ENCODE results near the gene SLC29A3.

SLC29A3 gene

DNA sequence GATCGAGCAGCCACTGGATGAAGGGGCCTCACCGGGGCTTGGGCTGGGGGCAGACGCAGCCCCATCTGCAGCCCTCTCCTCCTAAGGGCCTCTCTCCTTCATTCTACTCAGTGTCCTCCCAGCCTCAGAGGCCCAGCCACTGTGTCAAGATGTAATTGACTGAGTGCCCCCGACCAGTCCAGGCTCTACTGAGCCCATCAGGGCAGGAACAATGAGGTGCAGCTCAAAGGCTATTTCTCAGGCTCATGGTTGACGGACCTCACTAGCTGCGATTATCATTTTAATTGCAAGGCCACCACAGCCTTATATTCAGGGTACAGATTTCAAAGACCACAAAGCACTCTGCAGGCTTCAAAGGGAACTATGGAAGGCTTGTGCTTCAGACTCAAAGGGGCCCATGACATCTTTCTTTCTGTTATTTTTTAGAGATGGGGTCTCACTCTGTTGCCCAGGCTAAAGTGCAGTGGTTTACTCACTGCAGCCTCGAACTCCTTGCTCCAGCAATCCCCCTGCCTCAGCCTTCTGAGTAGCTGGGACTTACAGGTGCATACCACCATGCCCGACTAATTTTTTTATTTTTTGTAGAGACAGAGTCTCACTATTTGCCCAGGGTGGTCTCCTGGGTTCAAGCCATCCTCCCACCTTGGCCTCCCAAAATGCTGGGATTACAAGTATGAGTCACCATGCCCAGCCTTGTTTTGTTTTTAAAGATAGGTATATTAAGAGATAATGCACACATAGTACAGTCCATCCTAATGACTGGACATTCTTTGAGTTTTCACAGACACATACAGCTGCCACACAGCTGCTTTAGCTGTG, 23.7 kb downstream of the SLC29A3 start:
- TF ChIP-seq, protein P1, sequence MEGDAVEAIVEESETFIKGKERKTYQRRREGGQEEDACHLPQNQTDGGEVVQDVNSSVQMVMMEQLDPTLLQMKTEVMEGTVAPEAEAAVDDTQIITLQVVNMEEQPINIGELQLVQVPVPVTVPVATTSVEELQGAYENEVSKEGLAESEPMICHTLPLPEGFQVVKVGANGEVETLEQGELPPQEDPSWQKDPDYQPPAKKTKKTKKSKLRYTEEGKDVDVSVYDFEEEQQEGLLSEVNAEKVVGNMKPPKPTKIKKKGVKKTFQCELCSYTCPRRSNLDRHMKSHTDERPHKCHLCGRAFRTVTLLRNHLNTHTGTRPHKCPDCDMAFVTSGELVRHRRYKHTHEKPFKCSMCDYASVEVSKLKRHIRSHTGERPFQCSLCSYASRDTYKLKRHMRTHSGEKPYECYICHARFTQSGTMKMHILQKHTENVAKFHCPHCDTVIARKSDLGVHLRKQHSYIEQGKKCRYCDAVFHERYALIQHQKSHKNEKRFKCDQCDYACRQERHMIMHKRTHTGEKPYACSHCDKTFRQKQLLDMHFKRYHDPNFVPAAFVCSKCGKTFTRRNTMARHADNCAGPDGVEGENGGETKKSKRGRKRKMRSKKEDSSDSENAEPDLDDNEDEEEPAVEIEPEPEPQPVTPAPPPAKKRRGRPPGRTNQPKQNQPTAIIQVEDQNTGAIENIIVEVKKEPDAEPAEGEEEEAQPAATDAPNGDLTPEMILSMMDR (IDR thresholded peaks at IDR 0.05; ENCODE audit: borderline replicate concordance, insufficient read depth, low read depth, low read length): no peak
- H3K4me3 ChIP-seq (ENCODE audit: low read depth, low read length): no peak overlapping the region

DNA sequence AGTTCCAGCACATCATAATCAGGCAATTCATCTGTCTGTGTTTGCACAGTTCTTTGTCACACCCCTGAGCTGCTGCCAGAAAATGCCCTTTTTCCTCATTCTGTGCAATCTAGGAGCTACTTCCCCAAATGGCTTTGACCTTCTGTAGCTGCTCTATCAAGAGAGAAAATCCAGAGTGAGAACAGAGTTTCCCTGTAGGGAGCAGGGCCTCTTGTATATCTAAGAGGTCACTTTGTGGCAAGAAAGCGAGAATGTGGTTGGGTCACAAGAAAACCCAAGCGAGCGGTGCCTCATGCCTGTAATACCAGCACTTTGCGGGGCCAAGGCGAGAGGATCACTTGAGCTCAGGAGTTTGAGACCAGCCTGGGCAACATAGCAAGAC, 24.3 kb downstream of the SLC29A3 start:
- H3K4me3 ChIP-seq (ENCODE audit: low read depth, low read length): no peak overlapping the region
- TF ChIP-seq, protein P1 (IDR thresholded peaks at IDR 0.05; ENCODE audit: borderline replicate concordance, insufficient read depth, low read depth, low read length): no peak

DNA sequence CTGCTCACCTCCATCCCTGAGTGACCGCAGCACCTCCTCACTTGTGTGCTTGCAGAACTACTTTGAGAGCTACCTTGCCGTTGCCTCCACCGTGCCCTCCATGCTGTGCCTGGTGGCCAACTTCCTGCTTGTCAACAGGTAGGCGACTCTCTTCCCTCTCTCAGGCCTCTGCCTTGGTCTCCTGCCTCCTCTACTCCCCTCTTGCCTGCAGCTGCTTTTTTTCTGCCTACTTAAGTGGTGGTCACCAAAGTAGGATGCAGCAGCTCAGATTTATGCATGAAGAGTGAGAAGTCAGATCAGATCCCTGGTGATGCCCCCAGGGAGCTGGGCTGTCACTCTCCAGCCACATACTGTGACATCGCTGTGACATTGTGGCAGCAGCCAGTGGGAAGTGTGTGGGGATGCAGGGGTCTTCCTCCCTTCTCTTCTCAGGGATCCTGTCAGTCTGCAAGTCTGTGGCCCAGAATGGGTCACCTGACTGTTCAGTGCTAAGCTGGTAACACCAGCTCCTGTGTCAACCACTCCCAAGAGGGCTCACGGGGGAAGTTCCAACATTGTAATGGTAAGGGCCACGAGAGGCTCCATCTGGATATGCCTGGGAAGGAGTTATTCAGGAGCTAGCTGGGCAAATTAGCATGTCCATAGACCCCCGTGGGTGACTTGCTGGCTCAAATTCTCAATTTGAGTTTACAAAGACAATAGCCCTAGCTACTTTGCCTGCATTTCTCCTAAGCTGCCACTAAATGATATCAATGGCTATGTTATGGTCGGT, 25.3 kb downstream of the SLC29A3 start:
- TF ChIP-seq, protein P1 (IDR thresholded peaks at IDR 0.05; ENCODE audit: borderline replicate concordance, insufficient read depth, low read depth, low read length): no peak
- no peak overlapping the region for H3K4me3 ChIP-seq (ENCODE audit: low read depth, low read length)

DNA sequence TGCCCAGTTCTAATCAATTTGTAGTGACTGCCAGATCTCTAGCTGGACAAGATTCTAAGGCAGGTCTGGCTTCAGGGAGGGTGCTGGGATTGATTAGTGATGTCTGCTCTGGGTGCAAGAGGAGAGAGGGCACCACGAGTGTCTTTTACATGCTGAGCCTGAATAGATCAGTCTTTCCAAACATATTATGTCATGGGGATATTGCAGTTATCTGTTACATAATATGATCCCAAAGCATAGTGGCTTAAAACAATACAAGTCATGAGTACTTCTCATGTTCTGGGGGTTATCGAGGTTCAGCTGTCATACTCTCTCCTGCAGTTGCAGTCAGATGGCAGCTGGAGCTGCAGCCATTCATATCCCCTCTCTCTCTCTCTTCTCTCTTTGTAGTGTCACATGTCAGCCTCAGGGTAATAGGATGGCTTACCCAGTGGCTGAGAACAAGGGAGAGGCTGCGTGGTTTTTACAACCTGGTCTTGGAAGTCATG, 26.0 kb downstream of the SLC29A3 start:
- TF ChIP-seq, protein P1 (IDR thresholded peaks at IDR 0.05; ENCODE audit: borderline replicate concordance, insufficient read depth, low read depth, low read length): no peak
- no peak overlapping the region for H3K4me3 ChIP-seq (ENCODE audit: low read depth, low read length)

DNA sequence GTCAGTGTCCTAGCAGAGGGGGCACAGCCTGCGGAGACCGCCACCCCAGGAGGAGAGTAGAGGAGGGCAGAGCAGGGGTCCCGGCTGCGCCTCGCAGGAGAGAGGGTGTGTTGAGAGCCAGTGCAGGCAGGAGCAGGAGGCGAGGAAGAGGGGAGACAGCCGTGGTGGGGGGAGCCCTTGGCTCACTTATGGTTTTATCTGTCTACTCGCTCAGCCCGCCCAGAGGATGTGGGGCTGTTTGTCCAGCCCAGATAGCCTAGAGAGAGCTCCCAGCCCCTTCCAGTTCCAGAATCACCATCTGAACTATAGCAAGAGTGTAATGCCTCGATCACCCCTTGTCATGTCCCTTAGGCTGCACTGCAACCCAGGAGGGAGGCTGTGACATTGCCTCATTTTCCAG, 26.6 kb downstream of the SLC29A3 start:
- TF ChIP-seq, protein P1 (IDR thresholded peaks at IDR 0.05; ENCODE audit: borderline replicate concordance, insufficient read depth, low read depth, low read length): no peak
- H3K4me3 ChIP-seq (ENCODE audit: low read depth, low read length): no peak overlapping the region

DNA sequence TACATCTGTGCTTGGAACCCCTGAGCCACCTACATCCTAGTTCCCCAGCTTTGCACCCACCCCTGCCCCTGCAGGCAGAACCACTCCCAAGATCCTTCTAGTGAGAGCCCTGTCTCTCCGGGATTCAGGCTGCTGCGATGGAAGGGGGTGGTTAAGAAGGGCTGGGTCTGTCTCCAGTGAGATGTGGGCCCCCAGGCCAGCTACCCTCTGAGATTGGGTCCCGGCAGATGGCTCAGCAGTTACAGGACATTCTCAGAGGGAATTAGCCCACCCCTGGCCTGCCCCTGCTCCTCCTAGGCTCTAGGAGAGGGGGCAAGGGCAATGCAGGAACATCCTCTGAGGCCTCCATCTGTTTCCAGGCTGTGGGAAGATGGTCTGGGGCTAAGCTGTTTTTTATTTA, 27.7 kb downstream of the SLC29A3 start:
- no peak overlapping the region for H3K4me3 ChIP-seq (ENCODE audit: low read depth, low read length)
- TF ChIP-seq, protein P1 (IDR thresholded peaks at IDR 0.05; ENCODE audit: borderline replicate concordance, insufficient read depth, low read depth, low read length): no peak

All from GM12875 (cell line).